22Rv1 (cell line): ENCODE measurements around the gene CSF1R.

Experiments used
- CTCF ChIP-seq: fragments of 450-650 bp; IDR thresholded peaks from 2 replicates; pipeline ENCODE4 v1.5.1; 2017; ENCODE audit warnings: mild to moderate bottlenecking
- ZFX ChIP-seq: fragments of 450-650 bp; IDR thresholded peaks from 2 replicates; pipeline ENCODE4 v1.6.1; 2017; ENCODE audit warnings: antibody characterized with exemption, borderline replicate concordance

GRCh38 chr5:150042459-150042858 is 43.9 kb downstream of the CSF1R start:
- TF ChIP-seq CTCF: no peak
- TF ChIP-seq ZFX: no peak
